Neural crest cell (in vitro differentiated cells): ENCODE results near the gene NUTF2. TPM values are rescaled to one million over a fixed set of nuclear protein-coding genes. Genes with fewer than 3 reads are reported as not detected.

ENCODE experiments used
- DNase-seq: peaks from one replicate; pipeline ENCODE4 v3.0.0; 2021; ENCODE audit warnings: low read depth, mixed read lengths, low spot score
- H3K27ac Mint-ChIP-seq: one replicate; pipeline ENCODE4 v1.8.0; 2021; ENCODE audit warnings: mild to moderate bottlenecking, mixed read lengths; ENCODE audit not compliant: unreplicated experiment
- H3K27me3 Mint-ChIP-seq: 2 replicates; pipeline ENCODE4 v1.8.0; 2021; ENCODE audit warnings: low read depth, mild to moderate bottlenecking, mixed read lengths
- H3K36me3 Mint-ChIP-seq: 2 replicates; pipeline ENCODE4 v1.8.0; 2021; ENCODE audit warnings: low read depth, mild to moderate bottlenecking, mixed read lengths
- H3K4me1 Mint-ChIP-seq: 2 replicates; pipeline ENCODE4 v1.8.0; 2021; ENCODE audit warnings: mixed read lengths
- H3K4me3 Mint-ChIP-seq: one replicate; pipeline ENCODE4 v1.8.0; 2021; ENCODE audit warnings: mild to moderate bottlenecking, mixed read lengths
- H3K9me3 Mint-ChIP-seq: 2 replicates; pipeline ENCODE4 v1.8.0; 2021; ENCODE audit warnings: mixed read lengths
- CTCF ChIP-seq: fragments of 200-600 bp; sonication (generic); conservative IDR thresholded peaks from 2 replicates; pipeline ENCODE4 v1.5.0; 2021; ENCODE audit warnings: antibody characterized with exemption, mild to moderate bottlenecking
- total RNA-seq: library from RNA; stranded (reverse); gene quantifications from 2 replicates; pipeline ENCODE4 v1.2.1, GENCODE V29; 2021

Gene NUTF2
- total RNA-seq, 1 donor from 2014 or later, result 185 TPM

- no peaks in the 10 kb centered on the region for H3K27me3 Mint-ChIP-seq
- DNase-seq, result no peak
- H3K4me1 Mint-ChIP-seq, result peaks cover 28% of the 10 kb centered on the region
- peak overlapping the region; percentile 99 for H3K4me3 Mint-ChIP-seq
- no peaks in the 10 kb centered on the region for H3K36me3 Mint-ChIP-seq
- H3K27ac Mint-ChIP-seq, result peak overlapping the region; percentile 90
- no peaks in the 10 kb centered on the region for H3K9me3 Mint-ChIP-seq
- no peak for TF ChIP-seq CTCF
Measured at GRCh38 chr16:67804853-67805542, 41.7 kb upstream of the NUTF2 start.

DNA sequence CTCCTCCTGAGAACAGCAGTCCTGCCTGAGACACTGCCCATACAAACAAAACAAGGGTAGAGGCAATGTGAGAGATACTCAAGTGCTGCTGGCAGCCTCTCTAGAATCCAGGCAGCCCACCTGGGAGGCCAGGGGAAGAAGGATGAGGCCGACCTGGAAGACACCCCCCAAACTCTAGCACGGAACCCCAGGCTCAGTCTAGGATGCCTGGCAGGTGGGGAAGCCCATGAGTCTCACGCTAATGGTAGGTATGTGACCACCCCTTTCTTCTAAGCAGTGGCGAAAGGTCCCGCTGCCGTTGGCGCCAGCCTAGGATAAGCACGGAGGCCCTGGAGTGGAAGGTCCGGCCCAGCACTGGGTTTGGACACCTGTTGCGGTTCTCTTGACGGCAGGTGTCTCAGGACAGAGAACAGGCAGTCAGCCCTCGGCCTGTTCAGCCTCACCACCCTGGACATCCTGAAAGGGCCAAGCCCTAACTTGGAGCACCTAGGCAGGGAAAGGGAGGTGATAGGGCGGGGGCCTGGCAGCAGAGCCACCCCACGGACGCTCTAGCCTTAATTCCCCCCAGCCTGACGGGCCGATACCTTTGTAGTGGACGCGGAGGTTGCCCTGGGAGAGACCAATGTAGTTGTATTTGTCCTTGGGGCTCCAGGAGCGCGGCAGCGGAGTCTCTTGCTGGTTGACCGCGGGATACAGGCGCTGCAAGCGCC, 40.9 kb upstream of the NUTF2 start:
- Mint-ChIP-seq H3K27ac (peak overlapping the region; percentile 90), H3K36me3 (no peaks in the 10 kb centered on the region), H3K9me3 (no peaks in the 10 kb centered on the region), H3K4me1 (peaks cover 25% of the 10 kb centered on the region), H3K4me3 (peak overlapping the region; percentile 99), H3K27me3 (no peaks in the 10 kb centered on the region)
- DNase-seq, result no peak
- no peak for TF ChIP-seq CTCF

GRCh38 chr16:67806428-67807147, 40.1 kb upstream of the NUTF2 start, which contains the start of the genes RANBP10 and TSNAXIP1:
RANBP10 (minus strand) TSS chr16:67806560; CDS start chr16:67806536, 24 bp downstream.
TSNAXIP1 (plus strand) TSS chr16:67806889; CDS start chr16:67807150, 261 bp downstream.
- H3K4me1 Mint-ChIP-seq, result peaks cover 25% of the 10 kb centered on the region

DNA sequence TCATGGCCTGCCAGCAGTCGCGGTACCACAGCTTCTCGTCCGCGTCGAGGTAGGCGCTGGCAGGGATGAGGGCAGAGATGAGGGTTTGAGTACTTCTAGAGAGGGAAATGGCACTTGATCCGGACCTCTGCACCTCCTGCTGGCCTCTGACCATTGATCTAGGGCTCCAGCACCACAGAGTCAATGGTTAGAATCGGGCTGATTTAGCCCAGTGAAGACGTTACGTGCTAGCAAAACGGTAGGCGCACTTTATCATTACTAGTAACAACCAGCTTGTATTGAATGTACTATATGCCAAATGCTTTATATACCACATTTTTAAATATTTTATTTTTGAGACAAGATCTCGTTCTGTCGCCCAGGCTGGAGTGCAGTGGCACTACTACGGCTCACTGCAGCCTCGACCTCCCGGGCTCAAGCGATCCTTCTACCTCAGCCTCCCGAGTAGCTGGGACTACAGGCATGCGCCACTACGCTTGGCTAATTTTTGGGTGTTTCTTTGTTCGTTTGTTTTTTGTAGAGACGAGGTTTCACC, 39.5 kb upstream of the NUTF2 start:
- no peaks in the 10 kb centered on the region for H3K27me3 Mint-ChIP-seq
- peak overlapping the region; percentile 98 for H3K27ac Mint-ChIP-seq
- peak overlapping the region; percentile 99 for H3K4me3 Mint-ChIP-seq
- DNase-seq, result no peak
- H3K36me3 Mint-ChIP-seq, result no peaks in the 10 kb centered on the region
- no peak for TF ChIP-seq CTCF
- H3K9me3 Mint-ChIP-seq, result no peaks in the 10 kb centered on the region
- peaks cover 25% of the 10 kb centered on the region for H3K4me1 Mint-ChIP-seq

More at GRCh38 chr16:67806428-67807147, 40.1 kb upstream of the NUTF2 start, which contains the start of the genes RANBP10 and TSNAXIP1:
- Mint-ChIP-seq H3K27me3 (no peaks in the 10 kb centered on the region), H3K4me3 (peak within 1 kb of the TSS; percentile 99), H3K27ac (peak within 1 kb of the TSS; percentile 98), H3K36me3 (no peaks in the 10 kb centered on the region), H3K9me3 (no peaks in the 10 kb centered on the region)
- TF ChIP-seq CTCF, result no peak
- peak; percentile 90 for DNase-seq

GRCh38 chr16:67811899-67812298, 34.8 kb upstream of the NUTF2 start:
- Mint-ChIP-seq H3K36me3 (no peaks in the 10 kb centered on the region), H3K4me3 (no peak overlapping the region), H3K27me3 (no peaks in the 10 kb centered on the region), H3K4me1 (peaks cover 13% of the 10 kb centered on the region), H3K9me3 (no peaks in the 10 kb centered on the region), H3K27ac (no peak overlapping the region)
- no peak for DNase-seq
- TF ChIP-seq CTCF, result no peak
